Measurements from ENCODE around the gene ARSB.
A peak's percentile ranks its signal among the peaks of the same experiment; 100 is the strongest.
"Not testable (repeated sequence)": the region's sequence is repeated elsewhere in the genome, so short reads cannot be mapped to it uniquely, and the experiment has no call there.

ARSB gene

DNA sequence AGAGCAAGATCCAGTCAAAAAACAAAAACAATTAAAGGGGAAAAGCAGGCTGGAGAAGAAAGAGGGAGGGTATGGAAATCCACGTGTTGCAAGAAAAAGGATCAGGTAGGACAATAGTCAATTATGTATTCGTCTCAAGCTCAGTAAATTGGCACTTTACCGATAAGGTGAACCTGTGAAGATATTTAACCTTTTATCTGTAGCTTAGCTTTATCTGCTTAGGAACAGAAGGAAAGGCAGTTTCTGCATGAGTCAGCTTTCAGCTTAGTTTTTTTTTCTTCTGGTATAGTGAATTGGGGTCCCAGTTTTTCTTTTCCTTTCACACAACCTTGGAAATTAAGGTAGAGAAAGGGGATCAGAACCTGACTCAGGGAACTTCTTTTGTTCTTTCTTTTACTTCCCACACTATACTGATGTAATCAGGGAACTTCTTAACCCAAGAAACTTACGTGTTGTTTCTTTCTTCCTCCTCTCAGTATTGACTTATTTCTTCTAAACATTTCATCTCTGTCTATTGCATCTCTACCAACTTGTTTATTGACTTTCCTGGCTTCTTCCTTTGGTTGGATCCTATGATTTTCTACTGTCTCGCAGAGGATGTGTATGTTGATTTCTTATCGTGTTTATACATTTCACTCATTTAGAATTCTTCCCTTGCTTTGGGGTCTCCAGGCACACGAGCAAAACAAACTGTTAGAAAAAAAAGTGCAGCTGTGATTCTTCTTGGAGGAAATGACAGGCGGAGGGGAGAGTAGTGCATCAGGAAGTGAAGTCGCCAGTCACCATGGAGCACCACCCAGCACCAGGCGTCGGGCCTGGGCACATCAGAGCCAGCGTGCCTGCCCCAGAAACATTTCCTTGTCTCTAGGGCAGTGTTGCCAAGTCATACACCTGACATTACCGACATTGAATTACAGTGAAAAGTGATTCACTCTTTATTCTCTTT is 213.6 kb downstream of the ARSB start:
- DNase-seq: no peak

DNA sequence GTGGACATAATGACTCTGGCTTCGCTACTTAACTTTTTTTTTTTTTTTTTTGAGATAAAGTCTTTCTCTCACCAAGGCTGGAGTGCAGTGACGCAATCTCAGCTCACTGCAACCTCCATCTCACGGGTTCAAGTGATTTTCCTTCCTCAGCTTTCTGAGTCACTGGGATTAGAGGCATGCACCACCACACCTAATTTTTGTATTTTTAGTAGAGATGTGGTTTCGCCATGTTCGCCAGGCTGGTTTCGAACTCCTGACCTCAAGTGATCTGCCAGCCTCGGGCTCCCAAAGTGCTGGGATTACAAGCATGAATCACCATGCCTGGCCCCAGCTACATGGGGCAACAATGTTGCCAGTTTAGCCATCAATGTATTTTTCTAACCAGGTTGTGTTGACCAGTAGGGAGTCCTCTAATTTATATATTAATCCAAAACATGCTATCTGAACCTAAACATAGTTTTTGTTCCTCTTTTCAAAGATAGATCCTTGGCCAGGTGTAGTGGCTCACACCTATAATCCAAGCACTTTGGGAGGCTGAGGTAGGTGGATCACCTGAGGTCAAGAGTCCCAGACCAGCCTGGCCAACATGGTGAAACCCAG is 216.2 kb downstream of the ARSB start:
- no peak for DNase-seq

DNA sequence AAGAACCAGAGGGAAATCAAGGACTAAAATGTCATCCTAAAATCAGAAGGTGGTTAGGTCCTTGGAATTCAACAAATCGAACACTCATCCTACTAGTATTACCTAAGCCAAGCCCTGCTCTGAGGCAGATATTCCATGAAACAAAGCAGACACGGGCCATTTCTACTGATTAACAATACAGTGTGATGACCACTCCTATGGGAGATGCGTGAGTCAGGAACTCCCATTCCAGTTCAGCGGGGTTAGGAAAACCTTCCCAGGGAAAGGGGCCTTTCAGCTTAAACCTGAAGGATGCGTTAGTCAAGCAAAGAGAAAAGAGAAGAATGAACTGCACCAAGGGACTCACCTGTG is 218.7 kb downstream of the ARSB start:
- DNase-seq: no peak

DNA sequence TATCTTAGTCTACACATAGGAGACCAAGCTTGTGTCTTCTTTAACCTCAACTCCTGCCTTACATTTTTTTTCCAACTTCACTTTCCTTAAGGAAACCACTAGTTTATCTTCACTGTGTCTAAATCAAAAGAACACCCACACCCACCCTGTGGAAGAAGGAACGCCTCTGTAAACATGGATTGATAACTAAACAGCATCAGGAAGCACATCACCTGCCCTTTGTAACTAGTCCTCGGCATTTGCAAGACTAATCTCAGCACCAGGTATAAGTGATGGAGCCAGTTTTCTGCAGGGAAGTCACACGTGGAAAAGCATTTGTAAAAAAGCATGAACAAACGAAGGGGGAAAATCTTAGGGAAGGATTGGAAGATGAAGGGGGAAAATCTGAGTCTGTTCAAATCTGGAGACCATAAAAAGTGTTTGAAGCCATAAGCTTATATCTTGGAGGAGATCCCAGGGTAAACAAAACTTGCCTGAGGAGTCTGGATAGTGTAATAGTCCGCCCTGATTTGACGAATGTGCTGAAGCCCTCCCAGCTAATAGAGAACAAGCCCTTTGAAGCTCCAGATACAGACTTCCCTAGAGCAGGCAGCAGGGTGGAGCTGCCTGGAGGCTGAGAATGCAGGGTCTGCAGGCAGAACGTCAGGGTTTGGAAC is 219.2 kb downstream of the ARSB start:
- DNase-seq: no peak

DNA sequence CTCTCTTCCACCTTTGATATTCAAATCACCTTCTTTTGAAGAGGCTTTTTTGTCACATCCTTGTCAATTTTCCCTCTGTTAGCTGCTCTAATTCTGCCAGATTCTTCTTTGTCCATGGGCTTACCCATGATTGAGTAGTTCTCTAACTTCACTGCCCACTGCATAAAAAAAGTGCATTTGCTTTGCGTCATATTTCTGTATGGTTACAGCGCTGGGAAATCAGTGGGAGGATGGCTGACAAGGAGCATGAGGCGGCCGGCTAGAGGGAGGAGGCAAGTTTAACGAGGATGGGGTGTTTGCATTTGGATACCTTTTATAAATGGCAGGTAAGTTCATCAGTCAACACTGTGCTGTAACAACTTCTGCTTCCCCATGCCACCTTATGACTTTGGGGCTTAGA is 220.0 kb downstream of the ARSB start:
- no peak for DNase-seq

DNA sequence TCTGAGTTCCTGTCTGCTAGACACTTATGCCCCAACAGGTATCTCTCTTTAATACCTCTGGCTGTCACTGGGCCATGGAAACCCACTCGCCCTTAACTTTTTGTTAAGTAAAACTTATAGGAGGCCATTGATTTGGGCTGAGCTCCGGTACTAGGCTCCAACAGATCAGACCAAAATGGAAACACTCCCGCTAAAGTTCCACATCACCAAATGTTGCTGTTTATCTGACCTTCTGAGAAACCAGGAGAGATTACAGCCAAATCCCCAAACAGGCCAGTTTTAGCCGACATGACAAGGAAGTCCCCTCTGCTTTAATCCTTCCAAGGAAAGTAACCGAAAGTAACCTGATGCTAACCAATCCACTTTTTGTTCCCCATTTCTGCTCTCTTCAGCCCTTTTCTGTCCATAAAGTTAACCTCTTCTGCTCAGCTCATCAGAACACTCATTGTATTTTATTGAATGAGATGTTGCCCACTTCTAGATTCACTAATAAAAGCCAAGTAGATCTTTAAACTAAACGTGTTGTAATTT is 221.4 kb downstream of the ARSB start:
- DNase-seq: no peak

DNA sequence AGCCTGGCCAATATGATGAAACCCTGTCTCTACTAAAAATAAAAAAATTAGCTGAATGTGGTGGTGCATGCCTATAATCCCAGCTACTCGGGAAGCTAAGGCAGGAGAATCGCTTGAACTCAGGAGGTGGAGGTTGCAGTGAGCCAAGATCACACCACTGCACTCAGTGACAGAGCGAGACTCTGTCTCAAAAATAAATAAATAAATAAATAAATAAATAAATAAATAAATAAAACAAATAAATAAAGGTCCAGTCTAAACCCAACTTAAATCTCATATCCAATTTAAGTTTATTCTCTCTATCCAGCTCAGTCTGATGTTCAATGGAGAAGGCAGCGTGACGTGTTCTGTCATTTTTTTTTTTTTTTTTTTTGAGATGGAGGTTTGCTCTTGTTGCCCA is 222.4 kb downstream of the ARSB start:
- not testable (repeated sequence) for DNase-seq

DNA sequence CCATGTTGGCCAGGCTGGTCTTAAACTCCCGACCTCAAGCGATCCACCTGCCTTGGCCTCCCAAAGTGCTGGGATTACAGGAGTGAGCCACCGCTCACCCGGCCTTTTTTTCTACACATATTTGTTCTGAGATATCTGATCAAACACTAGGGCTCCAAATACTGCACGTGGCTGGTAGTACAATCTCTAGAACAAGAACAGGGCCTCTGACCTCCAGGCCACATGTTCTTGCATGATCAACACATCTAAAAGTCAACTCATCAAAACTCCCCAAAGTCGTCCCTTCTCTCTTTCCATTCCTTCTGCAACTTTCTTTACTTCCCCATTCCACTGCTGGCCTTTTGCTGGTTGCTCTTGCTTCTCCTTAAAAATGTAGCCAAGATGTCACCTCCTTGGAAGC is 223.3 kb downstream of the ARSB start:
- DNase-seq: no peak

DNA sequence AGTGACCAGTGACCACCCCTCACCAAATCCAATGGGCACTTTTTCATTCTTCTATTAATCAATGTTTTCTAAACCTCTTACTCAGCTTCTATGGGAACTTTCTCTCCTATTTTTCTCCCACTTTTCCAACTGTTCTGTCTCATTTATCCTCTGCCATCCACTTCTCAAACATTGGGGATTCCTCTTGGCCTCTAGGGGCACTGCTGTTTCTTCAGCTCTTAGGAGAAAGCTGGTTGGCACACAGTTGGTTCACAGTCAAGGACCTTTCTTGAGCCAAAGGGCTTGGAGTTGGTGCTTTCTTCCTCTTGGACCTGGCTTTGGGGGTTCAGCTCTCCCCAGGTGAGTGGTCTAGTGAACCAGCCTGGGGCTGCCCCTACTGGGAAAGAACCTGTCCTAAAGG is 224.3 kb downstream of the ARSB start:
- DNase-seq: no peak

DNA sequence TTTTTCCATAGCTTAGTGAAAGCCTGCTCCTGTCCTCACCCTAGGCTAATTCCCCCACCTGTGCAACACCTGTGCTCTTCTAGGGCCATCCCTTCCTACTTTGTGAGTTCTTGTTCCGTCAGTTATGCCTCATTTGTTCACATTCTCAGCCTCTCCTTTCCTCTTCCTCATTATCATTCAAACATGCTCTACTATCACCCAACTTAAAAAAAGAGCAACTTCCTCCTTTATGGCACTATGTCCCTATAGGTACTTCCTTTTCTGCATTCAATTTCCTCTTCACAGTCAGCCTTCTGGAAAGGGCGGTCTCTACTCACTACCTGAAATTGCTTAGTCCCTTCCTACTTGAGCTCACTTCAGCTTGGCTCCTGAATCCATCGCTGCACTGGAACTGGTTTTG is 224.7 kb downstream of the ARSB start:
- no peak for DNase-seq

DNA sequence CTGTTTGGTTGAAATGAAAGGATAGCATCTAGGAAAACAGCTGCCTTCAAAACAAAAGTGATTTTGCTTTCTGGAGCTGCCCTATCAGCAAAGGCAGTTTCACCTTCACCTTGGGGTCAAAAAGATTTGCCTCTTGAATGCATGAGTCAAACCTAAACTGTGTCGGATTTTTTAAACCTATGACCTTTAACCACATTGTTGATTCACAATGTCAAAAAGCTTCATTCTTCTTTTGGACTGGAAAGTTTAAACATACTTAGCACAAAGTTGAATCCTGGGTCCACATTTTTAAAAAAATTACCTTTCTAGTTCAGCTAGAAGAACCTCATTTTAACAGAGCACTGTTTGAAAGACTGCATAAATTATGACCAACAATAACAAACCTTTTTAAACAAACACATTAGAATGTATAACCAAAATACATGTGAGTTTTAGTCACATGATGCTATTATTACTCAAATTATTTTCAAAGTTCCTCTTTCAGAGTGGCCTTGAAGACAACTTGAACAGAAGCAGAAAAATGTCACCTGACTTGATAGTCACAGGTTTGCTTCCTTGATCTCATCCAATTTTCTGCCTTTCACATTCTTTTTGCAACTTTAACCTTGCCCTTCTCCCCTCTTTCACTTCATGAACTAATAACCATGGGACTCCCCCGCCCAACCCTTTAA is 226.8 kb downstream of the ARSB start:
- DNase-seq: no peak

DNA sequence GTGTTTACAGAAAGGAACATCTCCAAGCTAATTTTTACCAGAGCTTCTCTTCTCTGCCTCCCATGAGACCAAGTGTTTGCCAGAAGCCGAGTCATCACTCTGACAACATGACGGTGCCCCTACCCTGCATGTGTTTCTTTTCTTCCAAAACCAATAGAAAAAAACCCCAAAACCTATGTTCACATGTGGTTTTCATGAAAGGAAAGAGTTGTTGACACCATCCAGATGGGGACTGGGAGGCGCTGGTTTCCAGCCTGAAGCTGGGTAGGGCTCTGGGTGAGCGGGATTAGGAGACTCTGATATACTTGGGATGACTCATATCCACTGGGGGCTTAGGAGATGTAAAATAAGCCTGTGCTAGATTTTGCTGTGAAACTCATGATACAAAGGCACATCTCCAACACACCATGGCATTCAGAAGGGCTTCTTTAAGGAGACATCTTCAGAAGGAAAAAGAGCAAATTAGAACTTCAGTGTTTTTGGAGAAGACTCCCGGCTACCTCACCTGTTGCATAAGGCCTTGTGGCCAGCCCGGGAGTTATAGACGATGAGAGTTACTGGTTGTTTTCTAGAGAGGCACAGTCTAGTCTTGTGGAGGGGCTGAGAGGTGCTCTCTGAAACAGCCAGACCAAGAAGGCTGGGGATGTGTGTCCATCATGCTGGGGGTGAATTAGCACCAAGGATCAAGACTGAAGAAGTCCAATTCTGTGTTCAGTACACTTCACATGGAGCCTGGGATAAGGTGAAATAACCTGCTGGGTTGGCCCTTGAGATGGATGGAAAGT is 227.6 kb downstream of the ARSB start:
- DNase-seq: no peak

DNA sequence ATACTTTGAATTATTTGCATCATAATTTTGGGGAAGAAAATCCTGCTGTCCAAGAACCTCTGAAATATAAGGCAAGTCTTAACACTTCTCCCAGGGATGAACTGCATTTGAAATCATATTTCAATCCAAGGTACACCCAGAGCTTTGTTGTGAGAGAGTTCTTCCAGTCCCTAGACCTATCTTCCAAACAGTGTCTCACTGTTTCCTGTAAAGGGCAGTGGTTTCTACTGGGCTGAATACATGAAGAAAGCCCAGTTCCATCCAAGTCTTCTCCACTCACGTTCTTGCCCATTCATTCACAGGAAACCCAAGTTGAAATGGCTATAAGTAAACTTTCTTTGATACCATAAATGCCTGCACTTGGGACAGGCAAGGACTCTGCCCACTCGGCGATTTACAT is 228.3 kb downstream of the ARSB start:
- no peak for DNase-seq

DNA sequence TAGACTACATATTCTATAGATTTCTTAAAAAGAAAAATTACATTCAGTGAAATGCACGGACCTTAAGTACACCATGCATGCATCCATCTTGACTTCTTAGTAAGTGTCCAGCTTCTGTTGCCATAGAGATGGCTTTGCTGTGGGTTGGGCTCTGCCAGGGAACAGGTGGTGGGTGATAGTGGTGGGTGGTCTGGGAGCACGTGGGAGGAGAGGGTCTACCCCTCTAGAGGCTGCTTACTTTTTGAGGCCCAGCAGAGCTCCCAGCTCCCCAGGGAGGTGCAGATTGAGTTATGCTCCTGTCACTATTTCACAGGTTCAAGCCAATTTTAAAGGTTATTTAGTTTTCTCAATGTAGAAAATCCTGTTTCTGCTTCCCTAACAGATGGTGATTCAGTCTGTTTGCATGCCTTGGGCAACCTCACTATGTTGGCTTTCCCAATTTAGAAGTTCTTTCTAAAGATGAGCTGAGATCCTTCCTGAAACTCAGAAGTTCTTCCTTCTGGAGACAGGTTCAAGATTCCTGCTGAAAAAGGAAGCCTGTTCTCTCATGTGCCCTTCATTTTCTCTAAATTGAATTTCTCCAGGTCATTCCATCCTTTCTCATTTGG is 229.2 kb downstream of the ARSB start:
- DNase-seq: peak in 1 of 2 experiments; percentile 33

DNA sequence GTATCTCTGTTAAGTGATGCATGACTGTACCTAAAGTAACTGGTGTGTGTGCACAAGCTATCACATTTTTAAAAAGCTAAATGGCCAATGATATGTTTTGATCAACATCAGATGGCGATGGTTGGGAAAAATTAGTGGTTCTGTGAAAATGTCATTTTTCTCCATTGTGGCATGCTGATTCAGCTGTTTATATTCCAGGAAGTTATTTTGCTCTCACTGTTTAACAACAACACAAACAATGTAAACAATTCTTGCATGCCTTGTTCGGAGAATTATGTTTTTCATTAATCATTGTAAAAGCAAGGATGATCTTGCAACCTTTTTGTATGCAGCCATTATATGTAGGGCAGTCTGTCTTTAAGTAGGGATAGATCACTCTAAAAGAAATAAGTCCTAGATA is 230.5 kb downstream of the ARSB start:
- no peak for DNase-seq

DNA sequence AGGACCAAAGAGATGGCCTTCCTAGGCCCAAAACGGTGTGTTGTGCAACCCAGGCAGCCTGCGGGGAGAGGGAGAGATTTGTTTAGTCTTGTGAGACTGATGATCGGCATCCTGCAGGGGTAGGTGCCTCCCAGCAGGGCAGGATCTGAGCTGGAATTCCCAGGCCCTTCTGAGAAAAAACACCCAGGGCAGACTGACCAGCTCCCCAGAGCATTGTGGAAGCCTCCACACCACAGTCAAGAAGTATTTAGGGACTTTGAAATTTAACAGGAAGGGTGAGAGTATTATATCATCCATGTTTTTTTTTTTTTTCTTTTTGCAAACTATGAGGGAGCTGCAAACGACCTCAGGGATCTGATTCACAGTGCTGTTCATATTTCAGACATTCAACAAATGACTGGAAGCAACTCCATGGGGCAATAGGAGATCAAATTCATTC is 232.0 kb downstream of the ARSB start:
- no peak for DNase-seq

DNA sequence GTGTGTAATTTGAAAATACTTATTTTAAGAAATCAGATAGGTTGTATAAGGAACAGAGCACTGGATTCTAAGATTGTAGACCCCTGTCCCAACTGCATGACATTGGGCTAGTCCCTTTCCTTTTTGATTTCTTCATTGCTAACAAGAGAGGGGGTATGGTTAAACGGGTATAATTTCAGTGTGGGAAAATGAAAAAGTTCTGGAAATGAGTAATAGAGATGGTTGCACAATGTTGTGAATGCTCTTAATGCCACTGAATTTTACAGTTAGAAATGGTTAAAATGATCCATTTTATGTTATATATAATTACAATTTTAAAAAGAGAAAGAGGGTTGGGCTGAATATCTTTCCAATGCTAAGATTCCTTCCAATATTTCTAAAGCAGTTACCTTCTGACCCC is 233.2 kb downstream of the ARSB start:
- no peak for DNase-seq

DNA sequence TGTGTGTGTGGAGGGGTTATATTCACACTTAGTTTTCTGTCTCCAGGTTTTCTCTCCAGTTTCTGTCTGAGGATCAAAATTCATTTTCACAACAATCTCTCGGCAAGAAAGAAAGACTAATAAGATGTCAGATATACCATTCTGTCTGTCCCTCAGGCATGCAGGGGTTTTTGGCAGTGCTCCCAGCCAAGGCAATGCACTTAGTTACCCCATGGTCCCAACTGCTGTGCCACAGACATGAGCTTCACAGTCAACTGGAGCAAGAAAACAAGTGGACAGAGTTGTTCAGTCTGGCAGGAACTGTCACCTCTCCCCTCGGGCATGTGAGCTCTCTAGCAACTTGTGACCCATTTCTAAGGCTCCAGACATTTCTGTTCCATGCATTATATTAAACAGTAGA is 234.8 kb downstream of the ARSB start:
- no peak for DNase-seq

DNA sequence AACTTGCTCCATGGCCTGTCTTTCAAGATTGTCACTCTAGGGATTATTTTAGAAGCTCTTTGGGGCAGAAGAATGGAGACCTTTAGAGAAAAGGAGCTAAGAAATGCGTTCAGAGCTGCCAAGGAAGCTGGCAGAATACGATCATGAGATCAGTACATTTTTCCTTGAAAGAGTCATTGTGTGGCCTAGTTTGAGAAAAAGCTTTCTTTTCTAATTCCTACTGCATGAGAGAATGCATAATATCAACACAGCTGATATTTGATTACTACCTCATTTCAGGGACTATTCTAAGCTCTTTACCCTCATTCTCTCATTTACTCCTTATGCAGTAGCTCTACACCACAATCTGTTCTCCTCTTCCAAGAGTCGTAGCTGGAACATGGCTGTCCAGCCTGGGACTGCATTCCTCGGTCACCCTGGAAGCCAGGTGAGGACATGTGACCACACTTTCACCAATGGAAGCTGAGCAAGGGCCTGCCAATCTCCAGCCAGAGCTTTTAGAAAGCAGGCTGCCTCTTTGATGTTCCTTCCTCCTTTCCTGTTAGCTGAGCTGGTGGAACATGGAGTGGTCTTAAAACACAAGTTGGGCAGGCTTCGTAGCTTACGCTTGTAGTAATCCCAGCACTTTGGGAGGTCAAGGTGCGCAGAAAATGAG is 237.3 kb downstream of the ARSB start:
- DNase-seq: no peak

DNA sequence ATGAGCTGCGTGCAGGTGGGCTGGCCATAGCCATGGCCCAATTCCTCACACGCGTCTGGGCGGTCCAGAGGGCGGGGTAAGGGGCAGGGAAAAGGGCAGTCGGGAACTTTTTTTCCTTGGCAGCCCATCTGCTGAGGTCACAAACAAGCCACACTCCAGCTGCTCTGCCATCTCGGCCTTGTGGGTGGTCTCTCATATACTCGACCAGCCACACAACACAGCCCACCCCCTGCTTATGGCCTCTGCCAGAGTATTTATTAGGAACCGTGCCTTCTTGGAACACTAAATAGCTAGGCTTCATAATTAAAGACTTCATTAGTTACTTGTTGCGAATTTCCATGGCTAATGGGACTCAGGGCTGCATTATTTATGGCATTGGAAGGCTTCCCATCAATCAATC is 238.1 kb downstream of the ARSB start:
- DNase-seq: no peak

DNA sequence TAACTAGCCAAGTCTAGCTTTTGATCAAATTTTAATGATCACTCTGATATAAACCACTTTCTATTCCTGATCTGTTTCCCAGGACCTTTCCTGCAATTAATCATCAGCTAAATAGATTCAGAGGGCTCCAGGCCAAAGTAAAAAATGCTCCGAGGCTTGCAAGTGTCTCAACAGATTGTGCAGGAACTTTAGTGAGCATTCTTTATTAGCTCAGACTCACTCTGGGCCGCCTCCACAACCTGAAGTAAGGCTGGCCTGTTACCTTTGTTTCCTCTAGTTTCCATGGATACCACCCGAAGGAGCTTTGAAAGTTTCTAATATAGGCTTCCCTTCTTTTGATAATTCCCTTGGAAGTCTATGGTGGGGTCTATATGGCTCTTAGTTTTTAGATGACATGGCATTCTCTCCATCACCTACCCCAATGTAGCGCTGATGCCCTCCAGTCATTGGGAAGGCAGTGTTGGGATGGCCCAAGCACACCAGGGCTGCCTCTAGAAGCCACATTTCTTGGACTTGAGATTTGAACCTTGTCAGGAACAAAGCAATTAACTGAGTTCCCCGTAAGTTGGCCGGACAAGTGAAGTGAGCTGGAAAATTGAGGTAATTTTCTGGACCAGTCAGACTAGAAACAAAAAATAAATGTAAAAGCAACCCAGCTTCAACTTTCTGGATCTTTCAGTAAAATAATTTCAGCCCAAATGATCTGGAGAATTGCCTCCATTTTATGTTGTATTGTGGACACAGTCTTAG is 238.9 kb downstream of the ARSB start:
- no peak for DNase-seq
